ENCODE results near the gene GHRHR.

GHRHR gene

DNA sequence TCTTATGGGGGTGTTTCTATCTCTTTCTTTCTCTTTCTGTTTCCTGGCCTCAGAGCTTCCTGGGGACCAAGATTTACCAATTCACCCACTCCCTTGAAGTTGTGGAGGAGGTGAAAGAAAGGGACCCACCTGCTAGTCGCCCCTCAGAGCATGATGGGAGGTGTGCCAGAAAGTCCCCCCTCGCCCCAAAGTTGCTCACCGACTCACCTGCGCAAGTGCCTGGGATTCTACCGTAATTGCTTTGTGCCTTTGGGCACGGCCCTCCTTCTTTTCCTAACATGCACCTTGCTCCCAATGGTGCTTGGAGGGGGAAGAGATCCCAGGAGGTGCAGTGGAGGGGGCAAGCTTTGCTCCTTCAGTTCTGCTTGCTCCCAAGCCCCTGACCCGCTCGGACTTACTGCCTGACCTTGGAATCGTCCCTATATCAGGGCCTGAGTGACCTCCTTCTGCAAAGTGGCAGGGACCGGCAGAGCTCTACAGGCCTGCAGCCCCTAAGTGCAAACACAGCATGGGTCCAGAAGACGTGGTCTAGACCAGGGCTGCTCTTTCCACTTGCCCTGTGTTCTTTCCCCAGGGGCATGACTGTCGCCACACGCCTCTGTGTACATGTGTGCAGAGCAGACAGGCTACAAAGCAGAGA lies 39.9 kb upstream of the GHRHR start:
- Mint-ChIP-seq H3K9me3 (peaks cover 0 to 12% of the 10 kb centered on the region in 2 donors), H3K4me1 (no peaks in the 10 kb centered on the region), H3K4me3 (no peak overlapping the region), H3K27ac (no peak overlapping the region), H3K27me3 (no peaks in the 10 kb centered on the region), H3K36me3 (no peaks in the 10 kb centered on the region)
- ATAC-seq (replicated peaks) (no peak), DNase-seq (no peak)

DNA sequence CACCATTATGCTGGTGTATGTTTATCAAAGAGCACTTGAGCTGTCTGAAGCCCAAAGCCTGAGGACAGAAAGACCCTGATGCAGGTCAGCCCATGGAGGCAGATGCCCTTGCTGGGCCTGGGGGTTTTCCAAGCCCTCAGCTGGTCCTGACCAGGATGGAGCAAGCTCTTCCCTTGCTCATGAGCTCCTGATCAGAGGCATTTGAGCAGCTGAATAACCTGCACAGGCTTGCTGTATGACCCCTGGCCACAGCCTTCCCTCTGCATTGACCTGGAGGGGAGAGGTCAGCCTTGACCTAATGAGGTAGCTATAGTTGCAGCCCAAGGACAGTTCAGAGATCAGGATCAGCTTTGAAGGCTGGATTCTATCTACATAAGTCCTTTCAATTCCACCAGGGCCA lies 39.1 kb upstream of the GHRHR start:
- H3K27ac Mint-ChIP-seq: no peak overlapping the region
- peaks cover 0 to 12% of the 10 kb centered on the region in 2 donors for H3K9me3 Mint-ChIP-seq
- no peaks in the 10 kb centered on the region for H3K36me3 Mint-ChIP-seq
- DNase-seq (no peak), ATAC-seq (replicated peaks) (no peak)
- H3K27me3 Mint-ChIP-seq: peaks cover 0 to 4% of the 10 kb centered on the region in 2 donors
- H3K4me1 Mint-ChIP-seq: no peaks in the 10 kb centered on the region
- no peak overlapping the region for H3K4me3 Mint-ChIP-seq

DNA sequence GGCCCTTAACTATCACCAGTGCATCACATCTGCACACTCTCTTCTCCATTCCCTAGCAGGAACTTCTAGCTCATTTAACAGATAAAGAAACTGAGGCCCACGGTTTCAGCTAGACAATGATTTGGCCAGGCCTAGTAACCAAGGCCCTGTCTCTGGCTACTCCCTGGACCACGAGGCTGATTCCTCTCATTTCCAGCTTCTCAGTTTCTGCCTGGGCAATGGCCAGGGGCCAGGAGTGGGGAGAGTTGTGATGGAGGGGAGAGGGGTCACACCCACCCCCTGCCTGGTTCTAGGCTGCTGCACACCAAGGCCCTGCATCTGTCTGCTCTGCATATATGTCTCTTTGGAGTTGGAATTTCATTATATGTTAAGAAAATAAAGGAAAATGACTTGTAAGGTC lies 38.6 kb upstream of the GHRHR start:
- H3K4me1 Mint-ChIP-seq: no peaks in the 10 kb centered on the region
- ATAC-seq (replicated peaks) (no peak), DNase-seq (no peak)
- no peak overlapping the region for H3K27ac Mint-ChIP-seq
- no peaks in the 10 kb centered on the region for H3K36me3 Mint-ChIP-seq
- H3K4me3 Mint-ChIP-seq: no peak overlapping the region
- H3K27me3 Mint-ChIP-seq: peaks cover 0 to 5% of the 10 kb centered on the region in 2 donors
- peaks cover 0 to 12% of the 10 kb centered on the region in 2 donors for H3K9me3 Mint-ChIP-seq

DNA sequence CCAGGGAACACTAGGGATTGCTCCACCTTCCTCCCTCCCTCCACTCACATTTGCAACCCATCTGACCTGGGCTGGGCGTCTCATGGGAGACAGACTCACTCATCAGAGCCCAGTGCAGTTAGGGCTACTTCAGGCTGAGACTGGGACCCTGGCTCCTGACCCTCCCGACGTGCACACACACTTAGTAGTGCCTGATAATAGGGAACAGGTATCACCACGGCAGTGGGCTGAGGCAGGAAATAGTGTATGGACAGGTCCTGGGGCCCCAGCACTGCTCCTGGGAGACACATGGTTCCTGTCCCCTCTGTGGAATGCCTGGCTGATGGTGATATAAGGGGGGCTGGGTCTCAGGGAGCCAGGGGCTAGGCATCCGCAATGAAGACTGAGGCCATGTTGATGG lies 37.8 kb upstream of the GHRHR start:
- Mint-ChIP-seq H3K9me3 (peaks cover 0 to 12% of the 10 kb centered on the region in 2 donors), H3K4me1 (no peaks in the 10 kb centered on the region), H3K27ac (no peak overlapping the region), H3K27me3 (peaks cover 0 to 5% of the 10 kb centered on the region in 2 donors), H3K4me3 (no peak overlapping the region), H3K36me3 (no peaks in the 10 kb centered on the region)
- DNase-seq: no peak
- no peak for ATAC-seq (replicated peaks)

DNA sequence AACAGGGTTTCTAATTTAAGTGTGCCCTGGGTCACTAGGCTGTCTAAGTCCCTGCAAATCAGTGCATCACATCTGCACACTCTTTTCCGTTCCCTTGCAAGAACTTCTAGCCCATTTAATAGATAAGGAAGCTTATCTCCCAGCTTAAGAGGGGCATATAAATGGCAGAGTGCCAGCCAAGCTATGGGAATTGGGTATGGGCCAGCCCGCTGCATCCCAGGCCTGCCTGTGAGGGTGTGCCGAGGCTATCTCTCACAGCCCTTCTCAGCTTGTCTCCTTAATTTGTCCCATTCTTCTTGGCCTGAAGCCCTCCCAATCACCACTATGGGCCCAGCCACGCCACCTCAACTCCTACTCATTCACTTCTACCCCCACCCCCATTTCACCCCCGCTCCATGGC lies 37.4 kb upstream of the GHRHR start:
- Mint-ChIP-seq H3K4me1 (no peaks in the 10 kb centered on the region), H3K36me3 (no peaks in the 10 kb centered on the region), H3K9me3 (peaks cover 0 to 12% of the 10 kb centered on the region in 2 donors), H3K4me3 (no peak overlapping the region), H3K27me3 (peaks cover 0 to 5% of the 10 kb centered on the region in 2 donors), H3K27ac (no peak overlapping the region)
- ATAC-seq (replicated peaks): no peak
- DNase-seq: no peak

DNA sequence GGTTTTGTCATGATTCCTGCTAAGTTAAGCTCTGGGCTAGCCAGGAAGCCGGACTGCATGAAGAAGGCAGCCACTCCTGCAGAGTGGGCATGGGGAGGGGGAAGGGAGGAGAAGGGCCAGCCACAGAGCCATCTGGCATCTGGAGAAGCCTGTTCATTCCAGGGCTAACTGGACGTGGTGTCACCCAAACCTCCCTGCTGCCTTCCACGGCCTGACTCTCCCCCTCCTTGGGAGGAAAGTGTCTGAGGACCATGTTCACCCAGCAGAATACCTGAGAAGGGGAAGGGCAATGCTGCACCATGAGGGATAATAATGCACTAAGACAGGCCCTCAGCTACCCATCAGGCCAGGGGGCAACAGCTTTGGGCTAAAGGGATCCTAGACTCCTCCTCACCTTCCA lies 36.7 kb upstream of the GHRHR start:
- DNase-seq: no peak
- H3K4me3 Mint-ChIP-seq: no peak overlapping the region
- H3K27me3 Mint-ChIP-seq: peaks cover under 1 to 5% of the 10 kb centered on the region in 2 donors
- H3K27ac Mint-ChIP-seq: no peak overlapping the region
- H3K4me1 Mint-ChIP-seq: no peaks in the 10 kb centered on the region
- H3K36me3 Mint-ChIP-seq: no peaks in the 10 kb centered on the region
- ATAC-seq (replicated peaks): no peak
- peaks cover 0 to 12% of the 10 kb centered on the region in 2 donors for H3K9me3 Mint-ChIP-seq

DNA sequence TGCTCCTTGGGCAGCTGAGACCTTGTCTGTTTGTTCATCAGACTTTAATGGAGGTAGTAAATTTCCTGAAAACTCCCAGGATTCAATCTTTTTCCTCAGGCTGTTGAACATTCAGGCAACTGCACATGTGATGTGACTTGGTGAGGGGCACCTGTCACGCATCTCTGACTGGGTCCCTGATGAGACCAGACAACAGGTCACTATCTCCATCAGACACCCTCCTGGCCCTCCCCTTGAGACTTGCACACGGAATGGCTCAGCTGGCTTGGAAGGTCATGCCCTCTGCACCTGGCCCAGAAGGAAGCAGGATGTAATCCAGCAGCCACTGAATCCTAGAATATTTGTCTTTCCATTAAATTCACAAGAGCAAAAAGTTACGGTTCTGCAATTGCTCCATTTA lies 36.2 kb upstream of the GHRHR start:
- ATAC-seq (replicated peaks) (no peak), DNase-seq (no peak)
- peaks cover 0 to 12% of the 10 kb centered on the region in 2 donors for H3K9me3 Mint-ChIP-seq
- H3K27ac Mint-ChIP-seq: no peak overlapping the region
- H3K36me3 Mint-ChIP-seq: no peaks in the 10 kb centered on the region
- H3K27me3 Mint-ChIP-seq: peaks cover 5% of the 10 kb centered on the region in 2 donors
- no peaks in the 10 kb centered on the region for H3K4me1 Mint-ChIP-seq
- H3K4me3 Mint-ChIP-seq: no peak overlapping the region

DNA sequence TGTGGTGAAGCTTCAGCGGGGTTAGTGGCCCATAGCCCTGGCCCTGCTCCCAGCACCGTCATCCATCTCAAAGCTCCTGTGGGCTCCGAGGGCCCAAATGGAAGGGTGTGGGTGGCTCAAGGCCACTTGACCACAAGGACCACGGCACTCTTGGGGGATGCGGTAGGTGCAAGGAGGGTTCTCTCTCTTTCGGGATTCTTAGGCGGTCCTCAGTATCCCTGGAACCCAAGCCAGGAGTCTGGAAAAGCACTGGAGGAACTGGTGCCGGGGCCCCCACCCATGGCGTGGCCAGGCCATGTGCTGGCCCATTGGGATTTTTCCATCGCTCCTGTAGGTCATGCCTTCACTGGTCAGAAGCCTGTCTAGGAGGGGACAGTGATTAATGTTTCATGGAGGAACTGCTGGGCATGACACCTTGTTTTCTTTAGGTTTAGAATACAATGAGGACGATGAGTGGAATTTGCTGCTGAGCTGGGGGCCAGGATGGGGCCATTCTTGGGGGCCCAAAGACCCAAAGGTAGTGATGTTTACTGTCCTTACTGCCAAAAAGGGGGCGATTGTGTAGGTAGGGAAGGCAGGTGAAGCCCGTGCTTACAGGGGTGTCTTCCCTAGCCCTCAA lies 35.4 kb upstream of the GHRHR start:
- no peak overlapping the region for H3K4me3 Mint-ChIP-seq
- H3K27me3 Mint-ChIP-seq: peaks cover 5 to 6% of the 10 kb centered on the region in 2 donors
- ATAC-seq (replicated peaks) (no peak), DNase-seq (no peak)
- H3K9me3 Mint-ChIP-seq: peaks cover 0 to 12% of the 10 kb centered on the region in 2 donors
- H3K4me1 Mint-ChIP-seq: no peaks in the 10 kb centered on the region
- H3K36me3 Mint-ChIP-seq: no peaks in the 10 kb centered on the region
- no peak overlapping the region for H3K27ac Mint-ChIP-seq

DNA sequence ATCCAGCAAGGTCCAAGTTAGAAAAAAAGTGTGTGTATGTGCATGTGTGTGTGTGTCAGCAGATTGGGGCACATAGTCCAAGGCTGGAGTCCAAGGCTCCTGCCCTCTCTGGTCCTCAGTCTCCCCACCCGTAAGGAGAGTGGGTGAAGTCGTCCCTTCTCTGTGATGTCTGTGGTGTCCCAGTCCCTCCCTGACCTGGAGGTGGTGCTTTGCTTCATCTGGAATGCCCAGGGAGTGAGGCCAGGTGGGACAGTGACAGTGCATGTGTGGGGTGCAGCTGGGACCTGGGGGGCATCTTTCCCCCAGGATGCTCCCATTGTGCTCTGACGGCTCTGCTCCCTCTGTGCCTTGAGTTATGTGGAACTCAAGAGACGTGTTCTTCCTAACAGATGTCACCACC lies 34.1 kb upstream of the GHRHR start:
- H3K4me1 Mint-ChIP-seq: no peaks in the 10 kb centered on the region
- H3K36me3 Mint-ChIP-seq: no peaks in the 10 kb centered on the region
- H3K27me3 Mint-ChIP-seq: peaks cover 5 to 6% of the 10 kb centered on the region in 2 donors
- ATAC-seq (replicated peaks): no peak
- DNase-seq: no peak
- no peak overlapping the region for H3K27ac Mint-ChIP-seq
- H3K4me3 Mint-ChIP-seq: no peak overlapping the region
- peaks cover 0 to 12% of the 10 kb centered on the region in 2 donors for H3K9me3 Mint-ChIP-seq

DNA sequence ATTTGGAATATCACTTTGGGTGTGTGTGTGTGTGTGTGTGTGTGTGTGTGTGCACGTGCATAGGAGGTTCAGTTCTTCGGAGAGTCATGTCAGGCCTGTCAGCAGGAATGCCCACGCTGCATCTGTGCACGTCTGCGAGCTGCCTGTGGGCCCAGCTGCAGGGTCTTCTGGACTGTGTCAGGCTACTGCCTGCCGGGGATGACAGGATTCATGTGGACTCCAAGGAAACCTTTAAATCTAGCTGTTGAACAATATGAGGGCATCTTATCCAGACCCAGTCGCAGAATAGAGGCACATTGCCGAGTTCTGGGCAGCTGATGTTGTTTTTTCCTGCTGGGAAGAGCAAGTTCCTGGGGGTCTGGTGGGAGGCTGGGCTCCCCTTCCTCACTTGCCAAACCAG lies 33.1 kb upstream of the GHRHR start:
- Mint-ChIP-seq H3K4me1 (no peaks in the 10 kb centered on the region), H3K27ac (no peak overlapping the region), H3K27me3 (peaks cover 5 to 6% of the 10 kb centered on the region in 2 donors), H3K4me3 (no peak overlapping the region), H3K9me3 (peaks cover 0 to 12% of the 10 kb centered on the region in 2 donors), H3K36me3 (no peaks in the 10 kb centered on the region)
- ATAC-seq (replicated peaks) (no peak), DNase-seq (no peak)

DNA sequence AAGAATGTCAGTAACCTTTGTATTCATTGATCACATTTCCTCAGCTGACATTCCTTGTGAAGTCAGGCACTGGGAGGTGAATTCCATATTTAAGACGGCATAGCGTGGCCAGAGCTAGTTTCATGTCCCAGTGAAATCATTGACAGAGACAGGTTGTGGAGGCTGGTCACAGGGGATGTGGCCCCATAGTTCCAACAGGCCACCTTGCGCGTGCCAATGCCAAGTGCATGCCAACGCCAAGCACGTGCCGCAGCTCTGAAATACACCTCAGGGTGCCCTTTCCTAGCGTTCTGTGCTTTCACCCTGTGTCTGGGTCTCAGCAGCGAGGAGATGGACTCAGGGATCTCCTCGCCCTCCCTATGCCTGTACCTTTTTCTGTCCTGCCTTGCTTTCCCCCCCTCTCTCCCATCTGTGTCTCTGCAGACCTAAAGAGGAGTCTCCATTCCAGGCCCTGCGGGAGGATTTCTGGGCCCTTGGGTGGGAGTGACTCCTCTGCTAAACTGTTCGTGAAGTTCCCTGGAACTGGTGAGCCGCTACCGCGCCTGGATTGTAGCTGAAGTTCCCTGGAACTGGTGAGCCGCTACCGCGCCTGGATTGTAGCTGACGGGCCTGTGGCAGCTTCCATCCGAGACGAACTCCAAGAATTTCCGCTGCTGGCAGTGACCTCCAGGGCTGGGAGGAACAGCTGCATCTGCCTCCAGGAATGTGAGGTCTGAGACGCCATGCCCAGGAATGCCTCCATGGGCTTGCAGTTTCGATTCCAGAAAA lies 32.4 kb upstream of the GHRHR start:
- Mint-ChIP-seq H3K4me3 (no peak overlapping the region), H3K27ac (no peak overlapping the region), H3K36me3 (no peaks in the 10 kb centered on the region), H3K4me1 (no peaks in the 10 kb centered on the region), H3K27me3 (peaks cover 6 to 8% of the 10 kb centered on the region in 2 donors), H3K9me3 (peaks cover 0 to 12% of the 10 kb centered on the region in 2 donors)
- no peak for DNase-seq
- no peak for ATAC-seq (replicated peaks)

DNA sequence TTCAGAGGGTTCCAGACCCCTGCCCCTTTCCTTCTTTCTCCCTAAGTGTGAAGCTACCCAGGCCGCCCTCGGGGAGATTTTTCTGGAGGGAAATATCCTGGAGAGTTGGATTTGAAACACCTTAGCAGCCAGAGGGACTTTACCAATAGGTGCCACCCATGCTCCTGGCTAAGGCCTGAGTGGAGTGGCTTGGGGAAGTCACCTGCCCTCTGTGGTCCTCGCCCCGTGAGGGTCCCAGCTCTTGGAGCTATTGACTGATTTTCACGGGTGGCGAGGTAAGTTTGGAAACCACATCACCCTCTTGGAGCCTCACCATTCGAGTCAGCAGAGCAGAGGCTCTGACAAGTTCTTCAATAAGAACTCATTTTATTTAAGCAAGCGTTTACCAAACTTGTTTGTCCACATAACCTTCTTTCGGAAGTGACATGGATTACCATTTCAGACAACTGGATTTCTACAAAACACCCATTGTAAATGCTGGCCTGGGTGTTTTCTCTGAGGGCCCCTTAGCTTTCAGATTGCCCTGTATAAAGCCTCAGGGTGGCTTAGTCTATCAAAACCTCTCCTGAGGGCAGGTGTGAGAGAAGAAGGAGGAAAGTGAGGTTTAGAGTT lies 31.7 kb upstream of the GHRHR start:
- Mint-ChIP-seq H3K27me3 (peaks cover 13 to 14% of the 10 kb centered on the region in 2 donors), H3K9me3 (peaks cover 0 to 6% of the 10 kb centered on the region in 2 donors), H3K4me3 (no peak overlapping the region), H3K4me1 (no peaks in the 10 kb centered on the region), H3K27ac (no peak overlapping the region), H3K36me3 (no peaks in the 10 kb centered on the region)
- DNase-seq (no peak), ATAC-seq (replicated peaks) (no peak)

DNA sequence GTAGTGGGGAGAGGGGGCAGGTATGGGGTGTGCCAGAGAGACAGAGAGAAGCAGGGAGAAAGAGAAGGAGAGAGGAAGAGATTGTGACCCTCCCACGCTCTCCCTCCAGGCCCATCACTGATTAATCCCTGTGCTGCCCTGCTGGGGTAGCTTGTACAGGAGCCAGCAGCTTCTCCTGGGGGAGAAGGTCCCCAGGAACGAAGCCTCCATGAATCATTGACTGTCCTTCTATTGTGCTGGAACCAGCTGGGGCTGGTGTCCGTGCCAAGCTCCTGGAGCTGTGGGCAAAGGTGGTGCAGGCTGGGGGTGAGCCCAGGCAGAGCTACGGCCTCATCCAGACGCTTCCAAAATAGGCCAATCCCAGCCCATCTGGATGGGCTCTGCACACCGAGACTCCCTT lies 31.2 kb upstream of the GHRHR start:
- peaks cover 14 to 18% of the 10 kb centered on the region in 2 donors for H3K27me3 Mint-ChIP-seq
- no peak overlapping the region for H3K27ac Mint-ChIP-seq

DNA sequence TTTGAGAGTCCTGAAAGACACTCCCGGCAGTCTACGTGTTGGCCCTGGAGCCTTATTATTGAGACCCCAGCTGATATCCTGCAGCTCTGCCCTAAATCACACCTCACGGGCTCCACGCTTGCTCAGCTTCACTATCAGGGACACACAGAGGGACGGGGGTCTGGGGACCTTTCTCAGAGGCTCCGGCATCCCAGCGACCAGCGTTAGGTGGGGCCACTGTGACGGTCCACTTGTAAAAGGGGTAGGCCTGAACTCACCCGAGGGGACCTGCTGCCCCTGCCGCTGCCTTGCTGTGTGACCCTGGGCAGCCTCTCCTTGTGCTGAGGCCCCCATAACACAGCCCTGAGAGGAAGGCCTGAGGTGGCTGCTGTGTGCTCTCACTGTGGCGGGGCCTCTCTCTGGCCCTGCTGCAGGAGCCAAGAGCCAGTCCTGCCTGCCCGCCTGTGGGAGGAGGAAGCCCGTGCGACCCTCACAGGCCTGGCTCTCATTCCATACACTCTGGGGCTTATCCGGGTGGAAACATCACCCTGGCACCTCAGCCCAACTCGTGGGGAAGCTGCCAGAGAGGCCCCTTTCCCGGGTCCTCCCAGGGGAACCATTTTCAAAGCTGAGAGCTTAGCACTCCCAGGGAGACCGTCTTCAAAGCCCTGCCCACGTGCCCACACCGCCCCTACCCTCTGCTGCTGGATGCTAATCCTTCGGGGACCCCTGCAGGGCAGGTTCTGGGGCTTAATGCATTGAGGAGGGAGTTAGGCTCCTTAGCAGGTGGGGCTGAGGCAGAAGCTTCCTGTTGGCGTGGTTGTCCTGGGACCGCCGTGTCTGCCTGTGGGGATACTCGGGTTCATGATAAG lies 30.4 kb upstream of the GHRHR start:
- Mint-ChIP-seq H3K27ac (no peak overlapping the region), H3K4me1 (no peaks in the 10 kb centered on the region), H3K36me3 (no peaks in the 10 kb centered on the region), H3K9me3 (no peaks in the 10 kb centered on the region), H3K27me3 (peaks cover 19 to 24% of the 10 kb centered on the region in 2 donors), H3K4me3 (no peak overlapping the region)
- ATAC-seq (replicated peaks): no peak
- no peak for DNase-seq

More for the DNA sequence above, 31.2 kb upstream of the GHRHR start:
- peaks cover 0 to 3% of the 10 kb centered on the region in 2 donors for H3K9me3 Mint-ChIP-seq
- no peak overlapping the region for H3K4me3 Mint-ChIP-seq
- no peak for ATAC-seq (replicated peaks)
- no peaks in the 10 kb centered on the region for H3K36me3 Mint-ChIP-seq
- H3K4me1 Mint-ChIP-seq: no peaks in the 10 kb centered on the region
- DNase-seq: no peak

Data from stimulated activated naive B cell treated with anti-CD40 and anti-IgM and Interleukin-4, amounts not matched to agents 10 μg/mL and 1 μg/mL and 100 μg/mL, for 72 hours (primary cell).